Hepatocyte (in vitro differentiated cells): Measurements from ENCODE around the gene RASA1.

Source experiments
- CTCF ChIP-seq: fragments of 200-600 bp; sonication (generic); IDR thresholded peaks from 2 replicates; pipeline ENCODE4 v1.5.1; 2016; ENCODE audit warnings: antibody characterized with exemption, mild to moderate bottlenecking; ENCODE audit not compliant: poor library complexity
- EZH2 ChIP-seq: fragments of 200-600 bp; sonication (generic); IDR thresholded peaks from 2 replicates; pipeline ENCODE4 v1.6.1; 2016; ENCODE audit warnings: antibody characterized with exemption, mild to moderate bottlenecking, borderline replicate concordance

DNA sequence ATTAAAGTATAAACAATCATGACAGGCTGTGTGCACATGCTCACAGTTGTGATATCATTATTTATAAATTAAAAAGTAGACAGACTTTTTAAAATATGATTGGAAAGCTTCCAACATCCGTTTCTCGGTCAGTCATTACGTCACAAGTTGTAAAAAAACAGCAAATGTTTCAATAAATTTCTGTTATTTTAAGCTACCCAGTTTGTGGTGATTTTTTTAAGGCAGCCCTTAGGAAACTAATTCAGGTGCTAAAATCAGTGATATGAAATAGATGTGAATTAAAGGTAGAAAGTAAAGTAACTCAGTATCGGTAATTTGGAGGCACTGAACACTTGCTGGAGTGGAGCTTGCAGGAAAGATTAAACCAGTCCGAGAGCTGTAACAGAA lies 143.9 kb downstream of the RASA1 start:
- TF ChIP-seq CTCF (no peak), EZH2 (no peak)
